Tibial artery (tissue), 4 donors: ENCODE data around the gene RTN4RL2.

Experiments used
- DNase-seq, 2 donors: peaks; one replicate each; pipeline ENCODE4 v3.0.0-alpha.2; 2019
- H3K27ac ChIP-seq, 2 donors: fragments of 200-600 bp; sonication (generic) in 1 of 2; 1 replicate in 1 of 2; 2 replicates in 1 of 2; pipeline ENCODE4 v1.5.1; 2018 to 2019; ENCODE audit warnings: mild to moderate bottlenecking in 1 of 2
- H3K27me3 ChIP-seq, 2 donors: fragments of 200-600 bp; sonication (generic) in 1 of 2; one replicate each; pipeline versions ENCODE4 v1.5.1 to v1.6.0; 2016 to 2019
- H3K36me3 ChIP-seq, 3 donors: fragments of 200-600 bp; sonication (generic) in 2 of 3; one replicate each; pipeline ENCODE4 v1.5.1; 2016 to 2019; ENCODE audit warnings: mild to moderate bottlenecking in 2 of 3
- H3K4me1 ChIP-seq, 4 donors: fragments of 200-600 bp; sonication (generic) in 2 of 4; 1 replicate in 3 of 4; 2 replicates in 1 of 4; pipeline ENCODE4 v1.5.1; 2016 to 2019
- H3K4me3 ChIP-seq, 2 donors: fragments of 200-600 bp; sonication (generic) in 1 of 2; 1 replicate in 1 of 2; 2 replicates in 1 of 2; pipeline ENCODE4 v1.5.1; 2018 to 2019; ENCODE audit warnings: mild to moderate bottlenecking in 2 of 2
- H3K9me3 ChIP-seq, 3 donors: fragments of 200-600 bp; sonication (generic) in 1 of 3; one replicate each; pipeline ENCODE4 v1.5.1; 2016 to 2019
- CTCF ChIP-seq, 2 experiments: fragments of 200-600 bp in 1 of 2; fragments of 450-650 bp in 1 of 2; IDR thresholded peaks; one replicate each; pipeline ENCODE4 v1.5.1; 2017 to 2019; ENCODE audit warnings: antibody characterized with exemption in 2 of 2, mild to moderate bottlenecking in 1 of 2, moderate library complexity in 1 of 2
- intact Hi-C: fragments of 100-400 bp; cut with DNase I; formaldehyde crosslinking; loops from one replicate; pipeline ENCODE4 v1.15.0; 2023; ENCODE audit warnings: low total_unique reads

RTN4RL2 gene

GRCh38 chr11:57513911-57514537 lies 53.7 kb downstream of the RTN4RL2 start:
- Histone ChIP-seq H3K27me3 (no peaks in the 10 kb centered on the region), H3K4me1 (peaks cover 0 to 16% (median 14%) of the 10 kb centered on the region in 4 donors), H3K9me3 (no peaks in the 10 kb centered on the region), H3K36me3 (no peaks in the 10 kb centered on the region), H3K4me3 (peak overlapping the region; percentile 72 to 75), H3K27ac (peak overlapping the region; percentile 71 to 77)
- intact Hi-C loops: loop anchor here (2.0 kb wide), 1 partner anchor 15 kb away; no protein-coding TSS in a partner anchor
- no peak for TF ChIP-seq CTCF (IDR thresholded peaks at IDR 0.05)
- DNase-seq: peak; percentile 56 to 76

GRCh38 chr11:57514538-57515331 lies 54.4 kb downstream of the RTN4RL2 start:
- Histone ChIP-seq H3K4me3 (peak overlapping the region; percentile 72 to 75), H3K36me3 (no peaks in the 10 kb centered on the region), H3K27ac (peak overlapping the region; percentile 71 to 77), H3K4me1 (peaks cover 0 to 16% (median 14%) of the 10 kb centered on the region in 4 donors), H3K27me3 (no peaks in the 10 kb centered on the region), H3K9me3 (no peaks in the 10 kb centered on the region)
- DNase-seq: peak; percentile 72 to 86
- no peak for TF ChIP-seq CTCF (IDR thresholded peaks at IDR 0.05)
- intact Hi-C loops: loop anchor here (2.0 kb wide), 1 partner anchor 16 kb away; no protein-coding TSS in a partner anchor

- H3K4me1 ChIP-seq: peaks cover 0 to 16% (median 14%) of the 10 kb centered on the region in 4 donors
- no peaks in the 10 kb centered on the region for H3K36me3 ChIP-seq
- no peak for TF ChIP-seq CTCF (IDR thresholded peaks at IDR 0.05)
- H3K27ac ChIP-seq: peak within 1 kb of the TSS; percentile 71 to 77
- DNase-seq: peak; percentile 70 to 87
- H3K4me3 ChIP-seq: peak within 1 kb of the TSS; percentile 72 to 75
- H3K27me3 ChIP-seq: no peaks in the 10 kb centered on the region
- H3K9me3 ChIP-seq: no peaks in the 10 kb centered on the region
- intact Hi-C loops: loop anchor here (2.0 kb wide), 1 partner anchor 17 kb away; no protein-coding TSS in a partner anchor
Observed at GRCh38 chr11:57515332-57516060, 55.2 kb downstream of the RTN4RL2 start, which contains the start of gene SLC43A1. Gene SLC43A1, minus strand, starts transcription at chr11:57515702. Its CDS starts 1,591 bp downstream, at chr11:57514111.

GRCh38 chr11:57516061-57516443 lies 55.7 kb downstream of the RTN4RL2 start:
- TF ChIP-seq CTCF (IDR thresholded peaks at IDR 0.05): no peak
- Histone ChIP-seq H3K4me1 (peaks cover 0 to 16% (median 14%) of the 10 kb centered on the region in 4 donors), H3K27me3 (no peaks in the 10 kb centered on the region), H3K9me3 (no peaks in the 10 kb centered on the region), H3K27ac (peak overlapping the region; percentile 71 to 77), H3K4me3 (peak overlapping the region; percentile 72 to 75), H3K36me3 (no peaks in the 10 kb centered on the region)
- no peak for DNase-seq
- intact Hi-C loops: no loop called here

- Histone ChIP-seq H3K36me3 (no peaks in the 10 kb centered on the region), H3K4me1 (peaks cover 0 to 2% (median 2%) of the 10 kb centered on the region in 4 donors), H3K4me3 (no peak overlapping the region), H3K27ac (no peak overlapping the region), H3K9me3 (no peaks in the 10 kb centered on the region), H3K27me3 (no peaks in the 10 kb centered on the region)
- no peak for TF ChIP-seq CTCF (IDR thresholded peaks at IDR 0.05)
- no peak for DNase-seq
- intact Hi-C loops: no loop called here
Observed at GRCh38 chr11:57521116-57521515, 60.8 kb downstream of the RTN4RL2 start.
